Right lobe of liver (tissue), 6 donors: Measurements from ENCODE around the gene SLTM. TPM values are rescaled to one million over a fixed set of nuclear protein-coding genes. Genes with fewer than 3 reads are reported as not detected.

Experiments
- ATAC-seq, 4 donors: fragments of 200-7000 bp; cut with Tn5 transposase; one replicate each; pipeline ENCODE4 v1.9.1; 2020; ENCODE audit warnings: mild to moderate bottlenecking in 4 of 4, moderate library complexity in 4 of 4
- DNase-seq, 3 donors: peaks; one replicate each; pipeline ENCODE4 v3.0.0-alpha.2; 2020
- H3K27ac ChIP-seq, 3 donors: fragments of 200-600 bp; one replicate each; pipeline ENCODE4 v1.8.0; 2022
- H3K27me3 ChIP-seq, 2 donors: fragments of 200-600 bp; one replicate each; pipeline ENCODE4 v1.8.0; 2022
- H3K36me3 ChIP-seq, 4 donors: fragments of 200-600 bp; sonication (generic) in 1 of 4; one replicate each; pipeline versions ENCODE4 v1.5.1 to v1.8.0; 2017 to 2022; ENCODE audit warnings: control low read depth in 1 of 4
- H3K4me1 ChIP-seq, 4 donors: fragments of 200-600 bp; sonication (generic) in 1 of 4; one replicate each; pipeline versions ENCODE4 v1.5.1 to v1.8.0; 2017 to 2022; ENCODE audit warnings: control low read depth in 1 of 4
- H3K4me3 ChIP-seq, 3 donors: fragments of 200-600 bp; one replicate each; pipeline ENCODE4 v1.8.0; 2022
- H3K9me3 ChIP-seq, 4 donors: fragments of 200-600 bp; sonication (generic) in 1 of 4; one replicate each; pipeline versions ENCODE4 v1.5.1 to v1.8.0; 2017 to 2022; ENCODE audit warnings: control low read depth in 1 of 4
- CTCF ChIP-seq, 4 donors: fragments of 200-600 bp in 3 of 4; fragments of 450-650 bp in 1 of 4; IDR thresholded peaks; one replicate each; pipeline versions ENCODE4 v1.5.1 to v1.8.0; 2016 to 2022; ENCODE audit warnings: antibody characterized with exemption in 4 of 4, mild to moderate bottlenecking in 2 of 4
- POLR2A ChIP-seq: fragments of 450-650 bp; IDR thresholded peaks from one replicate; pipeline ENCODE4 v1.6.1; 2017; ENCODE audit warnings: antibody characterized with exemption, mild to moderate bottlenecking
- WGBS: methylation state at CpG from one replicate; pipeline ENCODE4 v1.1.6; 2018; ENCODE audit warnings: low coverage, low lambda C conversion rate; ENCODE audit not compliant: insufficient coverage; ENCODE audit errors: missing lambda C conversion rate; 5-methylcytosine and 5-hydroxymethylcytosine counted together
- intact Hi-C, 2 donors: fragments of 100-400 bp; cut with DNase I; formaldehyde crosslinking; loops; one replicate each; pipeline versions ENCODE4 v1.11.2 to v1.14.1; 2022
- total RNA-seq, 6 experiments: library from RNA; depleted of rRNA in 2 of 6; stranded (reverse); fragments of >200 nt in 2 of 6; fragmentation: NEBNext Ultra II Directional in 3 of 6; extraction: Animal tissue kit (Norgen Biotek cat#: 25700) in 3 of 6; gene quantifications; one replicate each; pipeline versions ENCODE4 v1.1.0 to v1.2.4, GENCODE V29; 2016 to 2023
- donor health status: DM: no; HTN: yes; CAD: no.
- donor health status: DM: no; HTN: no; CAD: no.
- donor health status: DM: no; HTN: no; CAD: no.
- donor health status: DM: no; HTN: yes; CAD: no.
- donor health status: DM: no; HTN: yes; CAD: no.

SLTM gene
- total RNA-seq, 6 experiments from 2014 or later: 27.7 to 39.4 (median 30.2) TPM

GRCh38 chr15:58977887-58978286, 44.4 kb upstream of the SLTM start:
- no peak for TF ChIP-seq CTCF (IDR thresholded peaks at IDR 0.05)
- no peak for TF ChIP-seq POLR2A
- H3K4me1 ChIP-seq: peaks cover 0 to 4% (median 0%) of the 10 kb centered on the region in 4 donors
- no peak for DNase-seq
- intact Hi-C loops: loop anchor here in 1 of 2 donors (10.0 kb wide), 1 partner anchor 517 kb away; no protein-coding TSS in a partner anchor
- H3K36me3 ChIP-seq: no peaks in the 10 kb centered on the region
- H3K27ac ChIP-seq: no peak overlapping the region
- no peak overlapping the region for H3K4me3 ChIP-seq
- no peaks in the 10 kb centered on the region for H3K27me3 ChIP-seq
- no peak for ATAC-seq
- no peaks in the 10 kb centered on the region for H3K9me3 ChIP-seq

GRCh38 chr15:58967479-58967878, 34.0 kb upstream of the SLTM start:
- no peak for TF ChIP-seq POLR2A
- TF ChIP-seq CTCF (IDR thresholded peaks at IDR 0.05): no peak
- H3K4me1 ChIP-seq: no peaks in the 10 kb centered on the region
- intact Hi-C loops: no loop called here
- no peak overlapping the region for H3K4me3 ChIP-seq
- no peaks in the 10 kb centered on the region for H3K27me3 ChIP-seq
- H3K9me3 ChIP-seq: no peaks in the 10 kb centered on the region
- WGBS: 100% methylated on average over 1 of the region's 2 CpGs
- no peaks in the 10 kb centered on the region for H3K36me3 ChIP-seq
- DNase-seq: no peak
- no peak overlapping the region for H3K27ac ChIP-seq
- no peak for ATAC-seq

GRCh38 chr15:58966698-58967097, 33.2 kb upstream of the SLTM start:
- intact Hi-C loops: no loop called here
- WGBS: 68% methylated on average over 3 of the region's 3 CpGs
- no peaks in the 10 kb centered on the region for H3K4me1 ChIP-seq
- DNase-seq (no peak), ATAC-seq (no peak)
- no peaks in the 10 kb centered on the region for H3K27me3 ChIP-seq
- H3K9me3 ChIP-seq: no peaks in the 10 kb centered on the region
- H3K27ac ChIP-seq: no peak overlapping the region
- TF ChIP-seq POLR2A (no peak), CTCF (IDR thresholded peaks at IDR 0.05) (no peak)
- H3K4me3 ChIP-seq: no peak overlapping the region
- H3K36me3 ChIP-seq: no peaks in the 10 kb centered on the region

GRCh38 chr15:58962662-58963565, 29.4 kb upstream of the SLTM start:
- Histone ChIP-seq H3K36me3 (no peaks in the 10 kb centered on the region), H3K27me3 (no peaks in the 10 kb centered on the region), H3K4me1 (no peaks in the 10 kb centered on the region), H3K9me3 (no peaks in the 10 kb centered on the region), H3K27ac (no peak overlapping the region), H3K4me3 (no peak overlapping the region)
- no peak for TF ChIP-seq CTCF (IDR thresholded peaks at IDR 0.05)
- TF ChIP-seq POLR2A: no peak
- ATAC-seq (no peak), DNase-seq (no peak)
- 90% methylated on average over 8 of the region's 8 CpGs for WGBS
- intact Hi-C loops: no loop called here
